HG03135 (cell line): ENCODE measurements around the gene GJD3.

Experiments
- ATAC-seq: cut with Tn5 transposase; IDR thresholded peaks from one replicate; pipeline ENCODE4 v1.9.1; 2021; ENCODE audit warnings: mild to moderate bottlenecking, moderate library complexity; ENCODE audit not compliant: unreplicated experiment

Gene GJD3

GRCh38 chr17:40325156-40326013, 39.2 kb downstream of the GJD3 start:
- no peak for ATAC-seq

- ATAC-seq, result no peak
Observed at GRCh38 chr17:40323391-40324381, 40.9 kb downstream of the GJD3 start.

DNA sequence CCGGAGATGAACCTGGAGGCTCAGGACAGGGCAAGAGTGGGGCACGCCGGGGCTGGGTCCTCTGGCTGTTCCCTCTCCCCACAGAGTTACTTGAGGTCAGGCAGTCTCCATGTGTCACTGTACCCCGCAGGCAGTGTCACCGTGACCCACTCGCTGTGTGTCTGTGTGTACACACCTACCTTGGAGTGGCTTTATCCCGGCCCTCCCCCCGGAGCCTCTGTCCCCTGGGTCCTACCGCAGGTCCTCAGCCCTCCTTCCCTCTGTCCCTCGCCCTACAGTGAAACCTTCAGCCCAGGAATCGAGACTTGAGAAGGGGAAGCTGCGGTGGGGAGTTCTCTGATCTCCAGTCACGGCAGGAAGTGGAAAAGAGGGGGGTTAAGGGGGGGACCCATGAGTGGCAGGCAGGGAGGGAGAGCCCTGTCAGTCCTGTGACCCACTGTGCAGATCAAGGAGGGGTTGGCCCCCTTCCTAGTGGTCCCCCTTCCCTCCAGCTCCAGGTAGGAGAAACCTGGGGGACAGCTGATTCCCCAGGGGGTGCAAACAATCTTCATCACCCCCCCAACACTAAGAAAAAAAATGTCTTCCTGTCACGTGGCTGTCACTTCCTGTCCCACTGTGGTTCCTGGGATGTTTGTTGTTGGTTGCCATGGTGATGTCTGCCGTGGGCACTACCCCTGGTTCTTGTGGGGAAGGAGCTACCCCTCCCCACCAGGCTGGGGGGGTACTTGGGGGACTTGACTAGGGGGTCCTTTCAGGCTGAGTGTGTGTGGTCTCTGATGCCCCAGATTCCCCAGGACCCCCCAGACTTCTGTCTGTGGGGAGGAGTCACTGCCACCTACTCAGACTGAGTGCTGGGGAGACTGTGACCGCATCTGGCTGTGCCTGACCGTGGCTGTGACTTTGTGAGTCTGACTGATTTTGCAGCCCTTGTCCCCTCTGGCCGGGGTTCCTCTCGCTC, 41.9 kb downstream of the GJD3 start:
- peak; percentile 41 for ATAC-seq

GRCh38 chr17:40321961-40322357, 42.6 kb downstream of the GJD3 start:
- ATAC-seq, result no peak

- no peak for ATAC-seq
Observed at GRCh38 chr17:40321524-40321929, 43.0 kb downstream of the GJD3 start.

DNA sequence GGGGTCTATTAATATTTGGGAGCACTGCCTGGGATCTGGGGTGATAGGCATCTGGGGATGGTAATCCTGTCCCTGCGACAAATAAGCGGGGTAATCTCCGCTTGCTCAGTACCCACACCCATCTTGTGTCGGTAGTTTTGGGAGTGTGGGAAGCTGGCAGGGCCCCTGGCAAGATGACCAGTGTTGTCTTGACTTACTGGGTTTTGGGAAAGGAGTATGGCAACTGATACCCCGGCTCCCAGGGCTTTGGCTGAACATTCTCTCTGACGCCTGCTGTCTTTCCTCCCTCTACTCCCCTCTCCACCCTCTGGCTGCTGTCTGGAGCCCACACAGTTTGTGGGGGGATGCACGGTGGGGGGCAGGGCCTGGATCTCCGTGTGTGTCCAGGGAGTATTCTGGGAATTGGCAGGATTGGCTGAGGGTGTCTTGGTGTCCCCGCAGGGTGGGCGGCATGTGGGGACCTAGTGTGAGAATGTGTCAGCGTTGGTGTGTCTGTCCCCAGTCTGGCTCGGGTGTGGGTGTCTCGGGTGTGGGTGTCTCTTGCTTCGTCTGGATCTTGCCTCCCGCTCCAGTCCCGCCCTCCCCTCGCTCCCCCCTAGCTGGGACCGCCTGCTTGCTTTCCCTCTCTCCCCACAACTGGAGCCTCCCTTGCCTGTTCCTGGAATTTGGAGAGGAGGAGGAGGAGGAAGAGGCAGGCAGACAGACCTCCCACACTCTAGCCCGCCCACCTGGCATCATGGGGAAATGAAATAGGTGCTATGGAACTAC, 43.6 kb downstream of the GJD3 start:
- no peak for ATAC-seq

GRCh38 chr17:40319651-40320540, 44.6 kb downstream of the GJD3 start:
- ATAC-seq, result no peak

GRCh38 chr17:40318830-40319391, 45.6 kb downstream of the GJD3 start:
- ATAC-seq, result no peak

DNA sequence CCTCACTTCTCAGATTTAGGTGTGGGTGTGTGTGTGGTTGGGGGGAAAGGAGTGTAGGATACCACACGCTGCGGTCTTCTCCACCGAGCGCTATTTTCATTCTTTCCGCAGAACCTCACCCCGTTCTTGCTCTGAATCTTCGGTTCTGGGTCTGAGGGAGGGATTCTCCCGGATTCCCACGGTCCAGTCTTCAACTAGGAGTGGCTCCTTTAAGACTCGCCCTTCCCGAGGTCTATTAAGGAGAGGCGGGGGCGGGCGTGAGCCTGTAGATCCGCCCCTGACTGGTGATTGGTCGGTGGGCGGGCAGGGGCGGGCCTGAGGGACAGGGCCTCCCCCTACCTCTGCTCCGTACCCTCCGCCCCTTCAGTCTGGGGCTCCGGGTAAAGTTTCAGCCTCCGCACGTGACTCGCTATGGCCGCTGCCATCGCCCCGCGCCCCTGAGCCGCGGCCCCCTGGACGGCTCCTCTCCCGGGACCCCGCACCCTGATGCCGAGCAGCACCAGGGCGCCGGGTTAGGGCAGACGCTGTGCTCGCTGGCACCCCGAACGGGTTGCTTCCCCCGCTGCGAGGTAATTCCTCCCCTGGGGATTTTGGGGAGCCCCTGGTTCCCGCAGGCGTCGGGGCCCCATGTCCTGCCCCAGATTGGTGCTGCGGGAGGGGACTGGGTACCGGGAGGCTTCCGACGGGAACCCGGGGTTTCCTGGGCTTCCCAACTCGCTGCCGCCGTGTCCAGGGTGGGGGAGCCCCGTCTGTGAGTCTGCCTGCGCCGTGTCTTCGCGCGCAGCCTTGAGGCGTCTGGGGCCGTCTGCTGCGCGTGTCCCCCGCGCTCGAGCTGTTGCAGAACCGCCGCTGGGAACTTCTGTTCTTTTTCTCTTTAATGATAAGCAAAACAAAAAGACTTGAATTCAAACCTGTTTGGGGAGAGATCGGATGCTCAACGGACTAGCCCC, 46.4 kb downstream of the GJD3 start:
- ATAC-seq, result peak; percentile 51

- ATAC-seq, result no peak
Observed at GRCh38 chr17:40317345-40317873, 47.1 kb downstream of the GJD3 start.

DNA sequence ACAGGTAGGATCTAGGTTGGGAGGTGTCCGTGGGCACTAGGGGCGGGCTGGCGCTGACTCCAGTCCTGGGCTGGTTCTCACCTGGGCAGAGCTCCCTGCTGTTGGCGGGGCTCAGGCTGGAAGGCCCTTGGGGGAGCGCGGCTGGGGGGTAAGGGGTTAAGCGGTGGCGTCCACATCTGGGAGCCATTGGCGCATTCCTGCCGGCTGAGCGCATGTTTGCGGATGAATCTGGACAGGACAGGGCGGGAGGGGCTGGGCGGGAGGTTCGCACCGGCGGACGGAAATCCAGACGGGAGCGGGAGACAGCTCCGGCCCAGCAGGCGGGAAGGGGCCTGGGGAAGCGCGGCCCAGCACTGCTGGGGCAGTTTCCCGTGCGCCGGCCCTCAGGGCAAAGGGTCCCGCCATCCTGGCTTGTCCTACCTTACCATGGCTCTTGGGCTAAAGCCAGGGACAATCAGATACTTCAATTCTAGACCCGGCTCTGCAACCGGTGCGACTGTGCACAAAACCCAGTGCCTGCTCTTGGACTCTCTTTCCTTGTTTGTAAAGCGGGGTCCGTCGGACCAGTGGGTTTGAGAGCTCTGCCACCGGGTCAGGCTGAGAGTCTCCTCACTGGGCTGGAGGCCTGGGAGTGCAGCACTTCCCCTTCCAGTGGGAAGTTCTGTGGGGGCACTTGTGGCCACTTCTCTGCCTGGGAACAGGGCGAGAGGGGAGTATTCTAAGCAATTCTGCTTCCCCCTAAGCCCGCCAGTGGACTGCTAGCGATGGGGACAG, 47.8 kb downstream of the GJD3 start:
- ATAC-seq, result no peak

GRCh38 chr17:40315678-40316570, 48.6 kb downstream of the GJD3 start:
- ATAC-seq, result no peak

DNA sequence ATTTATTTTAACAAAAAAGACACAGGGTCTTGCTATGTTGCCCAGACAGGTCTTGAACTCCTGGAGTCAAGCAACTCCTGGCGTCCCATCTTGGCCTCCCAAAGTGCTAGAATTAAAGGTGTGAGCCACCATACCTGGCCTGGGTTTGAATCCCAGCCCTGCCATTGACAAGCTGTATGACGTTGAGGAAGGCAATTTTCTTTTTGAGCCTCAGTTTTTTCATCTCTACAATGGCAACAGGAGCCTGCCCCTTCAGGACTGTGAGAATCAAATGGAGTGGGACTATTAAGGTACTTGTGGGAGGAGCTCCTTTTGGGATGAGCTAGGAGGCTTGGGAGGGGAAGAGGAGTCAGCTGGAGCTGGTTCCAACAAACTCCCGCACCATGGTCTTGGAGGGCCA, 49.3 kb downstream of the GJD3 start:
- no peak for ATAC-seq

DNA sequence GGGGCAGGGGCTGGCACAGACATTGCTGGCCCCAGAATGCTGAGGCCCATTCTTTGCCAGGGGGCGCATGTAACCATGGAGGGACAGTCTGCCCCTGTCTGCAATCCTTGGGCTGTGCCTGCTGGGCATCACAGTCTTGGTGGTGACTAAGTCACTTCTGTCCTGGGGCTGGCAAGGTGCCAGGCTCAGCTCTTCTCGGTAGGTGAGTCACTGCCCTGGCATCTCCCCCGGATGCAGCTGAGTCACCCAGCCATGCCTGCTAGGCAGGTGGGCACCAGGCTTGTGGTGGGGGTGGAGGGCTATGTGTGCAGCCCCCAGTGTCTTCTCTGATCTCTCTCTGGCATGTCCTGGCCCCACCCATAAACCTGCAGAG, 50.0 kb downstream of the GJD3 start:
- ATAC-seq, result no peak
